Measurements from ENCODE around the gene MACROD1. TPM values are rescaled to one million over a fixed set of nuclear protein-coding genes. Genes with fewer than 3 reads are reported as not detected.

MACROD1 gene
- total and polyA plus RNA-seq, 2 donors: 9.7 to 16.6 TPM

- Histone ChIP-seq H3K27me3 (ENCODE audit: control insufficient read depth in 2 of 2, insufficient read depth in 1 of 2, low read length in 1 of 2) (no peaks in the 10 kb centered on the region), H3K4me1 (ENCODE audit: control insufficient read depth in 2 of 2, insufficient read depth in 2 of 2, low read length in 2 of 2) (peaks cover 23 to 69% of the 10 kb centered on the region in 2 donors), H3K27ac (ENCODE audit: low read depth in 1 of 2, low read length in 1 of 2) (peak overlapping the region; percentile 36 to 61), H3K4me3 (ENCODE audit: low read length in 2 of 2) (no peak overlapping the region), H3K36me3 (ENCODE audit: control insufficient read depth in 2 of 2, insufficient read depth in 2 of 2, low read length in 1 of 2) (no peaks in the 10 kb centered on the region), H3K9me3 (ENCODE audit: control insufficient read depth in 2 of 2, insufficient read depth in 1 of 2, low read length in 1 of 2) (no peaks in the 10 kb centered on the region)
- WGBS: 79% methylated on average over 20 of the region's 20 CpGs
- peak in 7 of 9 donors; percentile 23 to 81 (median 54) for DNase-seq (ENCODE audit: low read depth in 6 of 9, low spot score in 9 of 9)
Measured at GRCh38 chr11:64086258-64087123, 79.4 kb downstream of the MACROD1 start.

- 53% methylated on average over 5 of the region's 5 CpGs for WGBS
- no peaks in the 10 kb centered on the region for H3K27me3 ChIP-seq (ENCODE audit: control insufficient read depth in 2 of 2, insufficient read depth in 1 of 2, low read length in 1 of 2)
- peaks cover 21 to 66% of the 10 kb centered on the region in 2 donors for H3K4me1 ChIP-seq (ENCODE audit: control insufficient read depth in 2 of 2, insufficient read depth in 2 of 2, low read length in 2 of 2)
- no peak overlapping the region for H3K4me3 ChIP-seq (ENCODE audit: low read length in 2 of 2)
- H3K27ac ChIP-seq (ENCODE audit: low read depth in 1 of 2, low read length in 1 of 2): peak overlapping the region in 1 of 2 donors; percentile 61
- no peaks in the 10 kb centered on the region for H3K9me3 ChIP-seq (ENCODE audit: control insufficient read depth in 2 of 2, insufficient read depth in 1 of 2, low read length in 1 of 2)
- no peak for DNase-seq (ENCODE audit: low read depth in 6 of 9, low spot score in 9 of 9)
- H3K36me3 ChIP-seq (ENCODE audit: control insufficient read depth in 2 of 2, insufficient read depth in 2 of 2, low read length in 1 of 2): no peaks in the 10 kb centered on the region
Measured at GRCh38 chr11:64085906-64086257, 80.0 kb downstream of the MACROD1 start.

GRCh38 chr11:64084951-64085710 is 80.8 kb downstream of the MACROD1 start:
- no peaks in the 10 kb centered on the region for H3K27me3 ChIP-seq (ENCODE audit: control insufficient read depth in 2 of 2, insufficient read depth in 1 of 2, low read length in 1 of 2)
- H3K4me3 ChIP-seq (ENCODE audit: low read length in 2 of 2): no peak overlapping the region
- no peak for DNase-seq (ENCODE audit: low read depth in 6 of 9, low spot score in 9 of 9)
- no peaks in the 10 kb centered on the region for H3K9me3 ChIP-seq (ENCODE audit: control insufficient read depth in 2 of 2, insufficient read depth in 1 of 2, low read length in 1 of 2)
- peaks cover 14 to 59% of the 10 kb centered on the region in 2 donors for H3K4me1 ChIP-seq (ENCODE audit: control insufficient read depth in 2 of 2, insufficient read depth in 2 of 2, low read length in 2 of 2)
- WGBS: 95% methylated on average over 27 of the region's 27 CpGs
- no peak overlapping the region for H3K27ac ChIP-seq (ENCODE audit: low read depth in 1 of 2, low read length in 1 of 2)
- no peaks in the 10 kb centered on the region for H3K36me3 ChIP-seq (ENCODE audit: control insufficient read depth in 2 of 2, insufficient read depth in 2 of 2, low read length in 1 of 2)

GRCh38 chr11:64084146-64084950 is 81.6 kb downstream of the MACROD1 start:
- Histone ChIP-seq H3K4me3 (ENCODE audit: low read length in 2 of 2) (no peak overlapping the region), H3K27ac (ENCODE audit: low read depth in 1 of 2, low read length in 1 of 2) (no peak overlapping the region), H3K36me3 (ENCODE audit: control insufficient read depth in 2 of 2, insufficient read depth in 2 of 2, low read length in 1 of 2) (no peaks in the 10 kb centered on the region), H3K4me1 (ENCODE audit: control insufficient read depth in 2 of 2, insufficient read depth in 2 of 2, low read length in 2 of 2) (peaks cover 9 to 51% of the 10 kb centered on the region in 2 donors), H3K27me3 (ENCODE audit: control insufficient read depth in 2 of 2, insufficient read depth in 1 of 2, low read length in 1 of 2) (no peaks in the 10 kb centered on the region), H3K9me3 (ENCODE audit: control insufficient read depth in 2 of 2, insufficient read depth in 1 of 2, low read length in 1 of 2) (no peaks in the 10 kb centered on the region)
- 81% methylated on average over 26 of the region's 26 CpGs for WGBS
- peak in 1 of 9 donors; percentile 25 for DNase-seq (ENCODE audit: low read depth in 6 of 9, low spot score in 9 of 9)

GRCh38 chr11:64083398-64084080 is 82.4 kb downstream of the MACROD1 start:
- Histone ChIP-seq H3K27me3 (ENCODE audit: control insufficient read depth in 2 of 2, insufficient read depth in 1 of 2, low read length in 1 of 2) (no peaks in the 10 kb centered on the region), H3K4me1 (ENCODE audit: control insufficient read depth in 2 of 2, insufficient read depth in 2 of 2, low read length in 2 of 2) (peaks cover 9 to 43% of the 10 kb centered on the region in 2 donors), H3K4me3 (ENCODE audit: low read length in 2 of 2) (no peak overlapping the region), H3K36me3 (ENCODE audit: control insufficient read depth in 2 of 2, insufficient read depth in 2 of 2, low read length in 1 of 2) (no peaks in the 10 kb centered on the region), H3K9me3 (ENCODE audit: control insufficient read depth in 2 of 2, insufficient read depth in 1 of 2, low read length in 1 of 2) (no peaks in the 10 kb centered on the region), H3K27ac (ENCODE audit: low read depth in 1 of 2, low read length in 1 of 2) (no peak overlapping the region)
- WGBS: 97% methylated on average over 28 of the region's 28 CpGs
- DNase-seq (ENCODE audit: low read depth in 6 of 9, low spot score in 9 of 9): no peak

- H3K27me3 ChIP-seq (ENCODE audit: control insufficient read depth in 2 of 2, insufficient read depth in 1 of 2, low read length in 1 of 2): no peaks in the 10 kb centered on the region
- no peaks in the 10 kb centered on the region for H3K36me3 ChIP-seq (ENCODE audit: control insufficient read depth in 2 of 2, insufficient read depth in 2 of 2, low read length in 1 of 2)
- WGBS: 93% methylated on average over 27 of the region's 27 CpGs
- no peak overlapping the region for H3K4me3 ChIP-seq (ENCODE audit: low read length in 2 of 2)
- peaks cover 9 to 27% of the 10 kb centered on the region in 2 donors for H3K4me1 ChIP-seq (ENCODE audit: control insufficient read depth in 2 of 2, insufficient read depth in 2 of 2, low read length in 2 of 2)
- DNase-seq (ENCODE audit: low read depth in 6 of 9, low spot score in 9 of 9): no peak
- H3K9me3 ChIP-seq (ENCODE audit: control insufficient read depth in 2 of 2, insufficient read depth in 1 of 2, low read length in 1 of 2): no peaks in the 10 kb centered on the region
- H3K27ac ChIP-seq (ENCODE audit: low read depth in 1 of 2, low read length in 1 of 2): no peak overlapping the region
Measured at GRCh38 chr11:64081745-64082442, 84.0 kb downstream of the MACROD1 start.

- 88% methylated on average over 10 of the region's 10 CpGs for WGBS
- Histone ChIP-seq H3K4me1 (ENCODE audit: control insufficient read depth in 2 of 2, insufficient read depth in 2 of 2, low read length in 2 of 2) (peaks cover 0 to 12% of the 10 kb centered on the region in 2 donors), H3K4me3 (ENCODE audit: low read length in 2 of 2) (no peak overlapping the region), H3K27me3 (ENCODE audit: control insufficient read depth in 2 of 2, insufficient read depth in 1 of 2, low read length in 1 of 2) (no peaks in the 10 kb centered on the region), H3K27ac (ENCODE audit: low read depth in 1 of 2, low read length in 1 of 2) (no peak overlapping the region), H3K36me3 (ENCODE audit: control insufficient read depth in 2 of 2, insufficient read depth in 2 of 2, low read length in 1 of 2) (no peaks in the 10 kb centered on the region), H3K9me3 (ENCODE audit: control insufficient read depth in 2 of 2, insufficient read depth in 1 of 2, low read length in 1 of 2) (no peaks in the 10 kb centered on the region)
- no peak for DNase-seq (ENCODE audit: low read depth in 6 of 9, low spot score in 9 of 9)
Measured at GRCh38 chr11:64080390-64080789, 85.5 kb downstream of the MACROD1 start.

GRCh38 chr11:64078905-64079304 is 87.0 kb downstream of the MACROD1 start:
- Histone ChIP-seq H3K4me1 (ENCODE audit: control insufficient read depth in 2 of 2, insufficient read depth in 2 of 2, low read length in 2 of 2) (no peaks in the 10 kb centered on the region), H3K9me3 (ENCODE audit: control insufficient read depth in 2 of 2, insufficient read depth in 1 of 2, low read length in 1 of 2) (no peaks in the 10 kb centered on the region), H3K27ac (ENCODE audit: low read depth in 1 of 2, low read length in 1 of 2) (no peak overlapping the region), H3K27me3 (ENCODE audit: control insufficient read depth in 2 of 2, insufficient read depth in 1 of 2, low read length in 1 of 2) (no peaks in the 10 kb centered on the region), H3K36me3 (ENCODE audit: control insufficient read depth in 2 of 2, insufficient read depth in 2 of 2, low read length in 1 of 2) (no peaks in the 10 kb centered on the region), H3K4me3 (ENCODE audit: low read length in 2 of 2) (no peak overlapping the region)
- DNase-seq (ENCODE audit: low read depth in 6 of 9, low spot score in 9 of 9): no peak
- WGBS: 86% methylated on average over 13 of the region's 13 CpGs

All from thymus (tissue), 11 donors.